WTC11 (cell line): ENCODE results near the gene NEK6. TPM values are rescaled to one million over a fixed set of nuclear protein-coding genes. Genes with fewer than 3 reads are reported as not detected.

Experiments
- ATAC-seq: fragments of 200-7000 bp; cut with Tn5 transposase; 2 replicates; pipeline ENCODE4 v1.10.0; 2021; ENCODE audit warnings: mild to moderate bottlenecking, moderate library complexity
- CTCF ChIA-PET: fragments of 300-600 bp; sonication (Branson Sonifier 250); formaldehyde crosslinking; loops from one replicate; lab custom pipeline; 2021; ENCODE audit warnings: antibody characterized with exemption; lab: Charles Lee
- POLR2A ChIA-PET: fragments of 350-600 bp; sonication (Branson Sonifier 250); formaldehyde crosslinking; loops from one replicate; lab custom pipeline; 2021; ENCODE audit warnings: antibody characterized with exemption; lab: Charles Lee
- DNase-seq: peaks from one replicate; pipeline ENCODE4 v3.0.0; 2021; ENCODE audit warnings: low spot score
- H3K27ac Mint-ChIP-seq: 2 replicates; pipeline ENCODE4 v1.8.0; 2021; ENCODE audit warnings: mixed read lengths
- H3K27me3 Mint-ChIP-seq: 2 replicates; pipeline ENCODE4 v1.8.0; 2021; ENCODE audit warnings: low read depth, mild to moderate bottlenecking, moderate library complexity, mixed read lengths
- H3K36me3 Mint-ChIP-seq: 2 replicates; pipeline ENCODE4 v1.8.0; 2021; ENCODE audit warnings: mixed read lengths
- H3K4me1 Mint-ChIP-seq: 2 replicates; pipeline ENCODE4 v1.8.0; 2022; ENCODE audit warnings: mixed read lengths
- H3K4me3 Mint-ChIP-seq: 2 replicates; pipeline ENCODE4 v1.8.0; 2021; ENCODE audit warnings: mild to moderate bottlenecking, moderate library complexity, mixed read lengths
- H3K9me3 Mint-ChIP-seq: 2 replicates; pipeline ENCODE4 v1.8.0; 2021; ENCODE audit warnings: mixed read lengths
- ATF1 ChIP-seq: sonication (generic); formaldehyde crosslinking; IDR thresholded peaks from 2 replicates; pipeline ENCODE4 v1.8.1; 2023; ENCODE audit warnings: mild to moderate bottlenecking, moderate library complexity, missing genetic modification reagents
- ESRRA ChIP-seq: sonication (generic); formaldehyde crosslinking; IDR thresholded peaks from 2 replicates; pipeline ENCODE4 v1.8.1; 2022; ENCODE audit warnings: mild to moderate bottlenecking, missing genetic modification reagents, borderline replicate concordance
- OVOL2 ChIP-seq: fragments of 250-450 bp; sonication (Bioruptor Pico); IDR thresholded peaks from 2 replicates; pipeline ENCODE4 v1.9.0; 2021; ENCODE audit warnings: mild to moderate bottlenecking, borderline replicate concordance
- RORB ChIP-seq: fragments of 250-450 bp; sonication (Bioruptor Pico); IDR thresholded peaks from 2 replicates; pipeline ENCODE4 v1.9.0; 2021; ENCODE audit warnings: mild to moderate bottlenecking
- TEAD4 ChIP-seq: sonication (generic); formaldehyde crosslinking; IDR thresholded peaks from 2 replicates; pipeline ENCODE4 v1.8.0; 2022; ENCODE audit warnings: mild to moderate bottlenecking, missing genetic modification reagents
- total RNA-seq: library from RNA; stranded (reverse); gene quantifications from 3 replicates; pipeline ENCODE4 v1.2.3, GENCODE V29; 2021
- TF ChIP-seq, protein P1 (sequence below): sonication (generic); formaldehyde crosslinking; IDR thresholded peaks from 2 replicates; pipeline ENCODE4 v1.8.0; 2022; ENCODE audit warnings: mild to moderate bottlenecking, missing genetic modification reagents
- TF ChIP-seq, protein P2 (sequence below): sonication (generic); formaldehyde crosslinking; IDR thresholded peaks from 2 replicates; pipeline ENCODE4 v1.8.1; 2023; ENCODE audit warnings: mild to moderate bottlenecking, missing genetic modification reagents
- TF ChIP-seq, protein P3 (sequence below): sonication (generic); formaldehyde crosslinking; IDR thresholded peaks from 2 replicates; pipeline ENCODE4 v1.8.1; 2023; ENCODE audit warnings: mild to moderate bottlenecking, moderate library complexity, missing genetic modification reagents
- TF ChIP-seq, protein P4 (sequence below): sonication (generic); formaldehyde crosslinking; IDR thresholded peaks from 2 replicates; pipeline ENCODE4 v1.8.1; 2023; ENCODE audit warnings: mild to moderate bottlenecking, missing genetic modification reagents, borderline replicate concordance
- TF ChIP-seq, protein P5 (sequence below): sonication (generic); formaldehyde crosslinking; IDR thresholded peaks from 2 replicates; pipeline ENCODE4 v1.8.0; 2022; ENCODE audit warnings: mild to moderate bottlenecking, missing genetic modification reagents
- TF ChIP-seq, protein P6 (sequence below): fragments of 250-450 bp; sonication (Bioruptor Pico); conservative IDR thresholded peaks from 2 replicates; pipeline ENCODE4 v1.9.0; 2021; ENCODE audit warnings: mild to moderate bottlenecking
- TF ChIP-seq, protein P7 (sequence below): fragments of 250-450 bp; sonication (Bioruptor Pico); IDR thresholded peaks from 2 replicates; pipeline ENCODE4 v2.1.2; 2022; ENCODE audit warnings: mild to moderate bottlenecking, moderate library complexity
- TF ChIP-seq, protein P8 (sequence below): fragments of 250-450 bp; sonication (Bioruptor Pico); IDR thresholded peaks from 2 replicates; pipeline ENCODE4 v1.9.0; 2021; ENCODE audit warnings: mild to moderate bottlenecking
- TF ChIP-seq, protein P9 (sequence below): fragments of 250-450 bp; sonication (Bioruptor Pico); IDR thresholded peaks from 2 replicates; pipeline ENCODE4 v1.9.0; 2021; ENCODE audit warnings: moderate library complexity, mild to moderate bottlenecking, inconsistent platforms, borderline replicate concordance

Gene NEK6
- total RNA-seq, 1 experiment from 2014 or later: 23.0 TPM

DNA sequence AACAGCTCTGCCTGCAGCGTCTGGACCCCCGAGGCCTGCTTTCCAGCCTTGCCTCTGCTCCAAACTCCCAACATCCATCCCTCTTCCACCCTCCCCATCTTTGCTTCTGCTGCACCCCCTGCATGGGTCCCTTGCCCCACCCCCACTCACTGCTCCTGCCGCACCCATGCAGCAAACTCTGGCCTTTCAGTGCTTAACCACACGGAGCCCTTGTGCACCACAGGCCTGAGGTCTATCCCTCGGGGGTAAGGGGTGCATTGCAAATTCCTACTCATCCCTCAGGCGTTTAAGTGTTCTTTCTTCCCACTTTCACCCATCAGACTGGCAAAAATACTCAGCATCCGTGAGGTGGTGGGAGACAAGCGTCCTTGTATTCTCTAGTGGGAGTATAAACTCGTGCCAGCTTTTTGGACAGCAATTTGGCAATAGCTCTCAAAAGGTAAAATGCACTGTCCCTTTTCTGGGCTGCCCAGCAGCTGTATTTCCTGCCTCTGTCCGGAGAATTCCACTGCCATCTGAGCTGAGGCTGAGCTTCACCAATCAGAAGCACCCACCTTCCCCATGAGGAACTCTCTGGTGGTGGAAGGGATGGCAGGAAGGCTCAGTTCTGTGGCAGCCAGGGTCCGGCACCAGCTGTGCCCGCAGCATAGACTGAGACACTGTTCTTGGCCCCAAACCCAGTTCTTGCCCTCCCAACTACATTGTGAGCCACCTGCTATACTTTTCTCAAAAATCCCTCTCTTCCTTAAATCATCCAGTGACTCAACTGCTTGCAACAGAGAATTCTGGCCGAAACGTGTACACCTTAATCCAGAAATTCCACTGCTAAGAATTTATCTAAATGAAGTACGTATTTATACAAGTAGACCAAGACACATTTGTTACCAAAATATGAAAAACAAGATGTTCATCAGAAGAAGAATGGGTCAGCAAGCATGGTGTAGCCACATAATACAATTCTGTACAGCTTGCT, 142.5 kb downstream of the NEK6 start:
- TF ChIP-seq, protein P1, sequence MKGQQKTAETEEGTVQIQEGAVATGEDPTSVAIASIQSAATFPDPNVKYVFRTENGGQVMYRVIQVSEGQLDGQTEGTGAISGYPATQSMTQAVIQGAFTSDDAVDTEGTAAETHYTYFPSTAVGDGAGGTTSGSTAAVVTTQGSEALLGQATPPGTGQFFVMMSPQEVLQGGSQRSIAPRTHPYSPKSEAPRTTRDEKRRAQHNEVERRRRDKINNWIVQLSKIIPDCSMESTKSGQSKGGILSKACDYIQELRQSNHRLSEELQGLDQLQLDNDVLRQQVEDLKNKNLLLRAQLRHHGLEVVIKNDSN (CRISPR knock-in tag): no peak
- TF ChIP-seq, protein P2, sequence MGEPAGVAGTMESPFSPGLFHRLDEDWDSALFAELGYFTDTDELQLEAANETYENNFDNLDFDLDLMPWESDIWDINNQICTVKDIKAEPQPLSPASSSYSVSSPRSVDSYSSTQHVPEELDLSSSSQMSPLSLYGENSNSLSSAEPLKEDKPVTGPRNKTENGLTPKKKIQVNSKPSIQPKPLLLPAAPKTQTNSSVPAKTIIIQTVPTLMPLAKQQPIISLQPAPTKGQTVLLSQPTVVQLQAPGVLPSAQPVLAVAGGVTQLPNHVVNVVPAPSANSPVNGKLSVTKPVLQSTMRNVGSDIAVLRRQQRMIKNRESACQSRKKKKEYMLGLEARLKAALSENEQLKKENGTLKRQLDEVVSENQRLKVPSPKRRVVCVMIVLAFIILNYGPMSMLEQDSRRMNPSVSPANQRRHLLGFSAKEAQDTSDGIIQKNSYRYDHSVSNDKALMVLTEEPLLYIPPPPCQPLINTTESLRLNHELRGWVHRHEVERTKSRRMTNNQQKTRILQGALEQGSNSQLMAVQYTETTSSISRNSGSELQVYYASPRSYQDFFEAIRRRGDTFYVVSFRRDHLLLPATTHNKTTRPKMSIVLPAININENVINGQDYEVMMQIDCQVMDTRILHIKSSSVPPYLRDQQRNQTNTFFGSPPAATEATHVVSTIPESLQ (CRISPR knock-in tag): no peak
- TF ChIP-seq, protein P3, sequence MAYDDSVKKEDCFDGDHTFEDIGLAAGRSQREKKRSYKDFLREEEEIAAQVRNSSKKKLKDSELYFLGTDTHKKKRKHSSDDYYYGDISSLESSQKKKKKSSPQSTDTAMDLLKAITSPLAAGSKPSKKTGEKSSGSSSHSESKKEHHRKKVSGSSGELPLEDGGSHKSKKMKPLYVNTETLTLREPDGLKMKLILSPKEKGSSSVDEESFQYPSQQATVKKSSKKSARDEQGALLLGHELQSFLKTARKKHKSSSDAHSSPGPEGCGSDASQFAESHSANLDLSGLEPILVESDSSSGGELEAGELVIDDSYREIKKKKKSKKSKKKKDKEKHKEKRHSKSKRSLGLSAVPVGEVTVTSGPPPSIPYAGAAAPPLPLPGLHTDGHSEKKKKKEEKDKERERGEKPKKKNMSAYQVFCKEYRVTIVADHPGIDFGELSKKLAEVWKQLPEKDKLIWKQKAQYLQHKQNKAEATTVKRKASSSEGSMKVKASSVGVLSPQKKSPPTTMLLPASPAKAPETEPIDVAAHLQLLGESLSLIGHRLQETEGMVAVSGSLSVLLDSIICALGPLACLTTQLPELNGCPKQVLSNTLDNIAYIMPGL (CRISPR knock-in tag): no peak
- TF ChIP-seq ATF1 (CRISPR knock-in tag) (no peak), TEAD4 (CRISPR knock-in tag) (no peak), ESRRA (CRISPR knock-in tag) (no peak), OVOL2 (CRISPR knock-in tag) (no peak), RORB (CRISPR knock-in tag) (no peak)
- TF ChIP-seq, protein P4, sequence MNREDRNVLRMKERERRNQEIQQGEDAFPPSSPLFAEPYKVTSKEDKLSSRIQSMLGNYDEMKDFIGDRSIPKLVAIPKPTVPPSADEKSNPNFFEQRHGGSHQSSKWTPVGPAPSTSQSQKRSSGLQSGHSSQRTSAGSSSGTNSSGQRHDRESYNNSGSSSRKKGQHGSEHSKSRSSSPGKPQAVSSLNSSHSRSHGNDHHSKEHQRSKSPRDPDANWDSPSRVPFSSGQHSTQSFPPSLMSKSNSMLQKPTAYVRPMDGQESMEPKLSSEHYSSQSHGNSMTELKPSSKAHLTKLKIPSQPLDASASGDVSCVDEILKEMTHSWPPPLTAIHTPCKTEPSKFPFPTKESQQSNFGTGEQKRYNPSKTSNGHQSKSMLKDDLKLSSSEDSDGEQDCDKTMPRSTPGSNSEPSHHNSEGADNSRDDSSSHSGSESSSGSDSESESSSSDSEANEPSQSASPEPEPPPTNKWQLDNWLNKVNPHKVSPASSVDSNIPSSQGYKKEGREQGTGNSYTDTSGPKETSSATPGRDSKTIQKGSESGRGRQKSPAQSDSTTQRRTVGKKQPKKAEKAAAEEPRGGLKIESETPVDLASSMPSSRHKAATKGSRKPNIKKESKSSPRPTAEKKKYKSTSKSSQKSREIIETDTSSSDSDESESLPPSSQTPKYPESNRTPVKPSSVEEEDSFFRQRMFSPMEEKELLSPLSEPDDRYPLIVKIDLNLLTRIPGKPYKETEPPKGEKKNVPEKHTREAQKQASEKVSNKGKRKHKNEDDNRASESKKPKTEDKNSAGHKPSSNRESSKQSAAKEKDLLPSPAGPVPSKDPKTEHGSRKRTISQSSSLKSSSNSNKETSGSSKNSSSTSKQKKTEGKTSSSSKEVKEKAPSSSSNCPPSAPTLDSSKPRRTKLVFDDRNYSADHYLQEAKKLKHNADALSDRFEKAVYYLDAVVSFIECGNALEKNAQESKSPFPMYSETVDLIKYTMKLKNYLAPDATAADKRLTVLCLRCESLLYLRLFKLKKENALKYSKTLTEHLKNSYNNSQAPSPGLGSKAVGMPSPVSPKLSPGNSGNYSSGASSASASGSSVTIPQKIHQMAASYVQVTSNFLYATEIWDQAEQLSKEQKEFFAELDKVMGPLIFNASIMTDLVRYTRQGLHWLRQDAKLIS (CRISPR knock-in tag): no peak
- TF ChIP-seq, protein P5, sequence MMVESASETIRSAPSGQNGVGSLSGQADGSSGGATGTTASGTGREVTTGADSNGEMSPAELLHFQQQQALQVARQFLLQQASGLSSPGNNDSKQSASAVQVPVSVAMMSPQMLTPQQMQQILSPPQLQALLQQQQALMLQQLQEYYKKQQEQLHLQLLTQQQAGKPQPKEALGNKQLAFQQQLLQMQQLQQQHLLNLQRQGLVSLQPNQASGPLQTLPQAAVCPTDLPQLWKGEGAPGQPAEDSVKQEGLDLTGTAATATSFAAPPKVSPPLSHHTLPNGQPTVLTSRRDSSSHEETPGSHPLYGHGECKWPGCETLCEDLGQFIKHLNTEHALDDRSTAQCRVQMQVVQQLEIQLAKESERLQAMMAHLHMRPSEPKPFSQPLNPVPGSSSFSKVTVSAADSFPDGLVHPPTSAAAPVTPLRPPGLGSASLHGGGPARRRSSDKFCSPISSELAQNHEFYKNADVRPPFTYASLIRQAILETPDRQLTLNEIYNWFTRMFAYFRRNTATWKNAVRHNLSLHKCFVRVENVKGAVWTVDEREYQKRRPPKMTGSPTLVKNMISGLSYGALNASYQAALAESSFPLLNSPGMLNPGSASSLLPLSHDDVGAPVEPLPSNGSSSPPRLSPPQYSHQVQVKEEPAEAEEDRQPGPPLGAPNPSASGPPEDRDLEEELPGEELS: no peak
- TF ChIP-seq, protein P6, sequence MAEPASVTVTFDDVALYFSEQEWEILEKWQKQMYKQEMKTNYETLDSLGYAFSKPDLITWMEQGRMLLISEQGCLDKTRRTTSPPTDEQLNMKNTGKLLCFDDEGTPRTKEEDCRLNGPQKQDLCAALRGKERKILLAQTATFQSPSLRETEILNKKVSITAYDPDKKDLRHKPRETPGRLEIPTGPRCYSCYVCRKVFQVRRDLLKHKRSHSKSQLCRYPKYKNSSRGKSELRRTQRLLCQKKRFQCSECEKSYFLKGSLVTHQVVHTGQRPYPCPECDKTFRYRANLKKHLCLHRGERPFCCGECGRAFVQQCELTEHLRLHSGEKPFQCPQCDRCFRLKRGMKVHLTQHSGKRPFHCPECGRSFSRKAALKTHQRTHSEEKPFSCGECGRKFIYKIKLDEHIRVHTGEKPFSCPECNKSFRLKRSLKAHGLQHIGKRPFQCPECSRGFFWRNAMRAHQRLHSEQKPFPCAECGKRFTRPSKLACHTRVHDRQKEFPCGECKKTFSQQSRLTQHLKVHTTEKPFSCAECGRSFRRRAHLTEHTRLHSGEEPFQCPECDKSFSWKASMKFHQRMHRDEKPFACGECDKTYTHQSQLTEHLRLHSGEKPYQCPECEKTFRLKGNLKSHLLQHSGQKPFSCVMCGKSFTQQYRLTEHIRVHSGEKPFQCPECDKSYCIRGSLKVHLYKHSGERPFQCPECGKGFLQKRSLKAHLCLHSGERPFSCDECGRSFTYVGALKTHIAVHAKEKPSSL (CRISPR knock-in tag): no peak
- TF ChIP-seq, protein P7, sequence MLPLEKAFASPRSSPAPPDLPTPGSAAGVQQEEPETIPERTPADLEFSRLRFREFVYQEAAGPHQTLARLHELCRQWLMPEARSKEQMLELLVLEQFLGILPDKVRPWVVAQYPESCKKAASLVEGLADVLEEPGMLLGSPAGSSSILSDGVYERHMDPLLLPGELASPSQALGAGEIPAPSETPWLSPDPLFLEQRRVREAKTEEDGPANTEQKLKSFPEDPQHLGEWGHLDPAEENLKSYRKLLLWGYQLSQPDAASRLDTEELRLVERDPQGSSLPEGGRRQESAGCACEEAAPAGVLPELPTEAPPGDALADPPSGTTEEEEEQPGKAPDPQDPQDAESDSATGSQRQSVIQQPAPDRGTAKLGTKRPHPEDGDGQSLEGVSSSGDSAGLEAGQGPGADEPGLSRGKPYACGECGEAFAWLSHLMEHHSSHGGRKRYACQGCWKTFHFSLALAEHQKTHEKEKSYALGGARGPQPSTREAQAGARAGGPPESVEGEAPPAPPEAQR (CRISPR knock-in tag): no peak
- TF ChIP-seq, protein P8, sequence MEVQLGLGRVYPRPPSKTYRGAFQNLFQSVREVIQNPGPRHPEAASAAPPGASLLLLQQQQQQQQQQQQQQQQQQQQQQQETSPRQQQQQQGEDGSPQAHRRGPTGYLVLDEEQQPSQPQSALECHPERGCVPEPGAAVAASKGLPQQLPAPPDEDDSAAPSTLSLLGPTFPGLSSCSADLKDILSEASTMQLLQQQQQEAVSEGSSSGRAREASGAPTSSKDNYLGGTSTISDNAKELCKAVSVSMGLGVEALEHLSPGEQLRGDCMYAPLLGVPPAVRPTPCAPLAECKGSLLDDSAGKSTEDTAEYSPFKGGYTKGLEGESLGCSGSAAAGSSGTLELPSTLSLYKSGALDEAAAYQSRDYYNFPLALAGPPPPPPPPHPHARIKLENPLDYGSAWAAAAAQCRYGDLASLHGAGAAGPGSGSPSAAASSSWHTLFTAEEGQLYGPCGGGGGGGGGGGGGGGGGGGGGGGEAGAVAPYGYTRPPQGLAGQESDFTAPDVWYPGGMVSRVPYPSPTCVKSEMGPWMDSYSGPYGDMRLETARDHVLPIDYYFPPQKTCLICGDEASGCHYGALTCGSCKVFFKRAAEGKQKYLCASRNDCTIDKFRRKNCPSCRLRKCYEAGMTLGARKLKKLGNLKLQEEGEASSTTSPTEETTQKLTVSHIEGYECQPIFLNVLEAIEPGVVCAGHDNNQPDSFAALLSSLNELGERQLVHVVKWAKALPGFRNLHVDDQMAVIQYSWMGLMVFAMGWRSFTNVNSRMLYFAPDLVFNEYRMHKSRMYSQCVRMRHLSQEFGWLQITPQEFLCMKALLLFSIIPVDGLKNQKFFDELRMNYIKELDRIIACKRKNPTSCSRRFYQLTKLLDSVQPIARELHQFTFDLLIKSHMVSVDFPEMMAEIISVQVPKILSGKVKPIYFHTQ (CRISPR knock-in tag): no peak
- TF ChIP-seq, protein P9, sequence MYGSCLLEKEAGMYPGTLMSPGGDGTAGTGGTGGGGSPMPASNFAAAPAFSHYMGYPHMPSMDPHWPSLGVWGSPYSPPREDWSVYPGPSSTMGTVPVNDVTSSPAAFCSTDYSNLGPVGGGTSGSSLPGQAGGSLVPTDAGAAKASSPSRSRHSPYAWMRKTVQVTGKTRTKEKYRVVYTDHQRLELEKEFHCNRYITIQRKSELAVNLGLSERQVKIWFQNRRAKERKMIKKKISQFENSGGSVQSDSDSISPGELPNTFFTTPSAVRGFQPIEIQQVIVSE (CRISPR knock-in tag): no peak
- TF ChIP-seq, all 79 proteins: peak for 0
- CTCF ChIA-PET: interaction anchor here (1.1 to 3.5 kb wide), 9 partner anchors 10 to 88 kb away, joined by 3 to 17 read pairs (median 5); no protein-coding TSS in a partner anchor
- Mint-ChIP-seq H3K9me3 (no peaks in the 10 kb centered on the region), H3K4me1 (peaks cover 27% of the 10 kb centered on the region), H3K36me3 (peaks cover 19% of the 10 kb centered on the region), H3K27ac (peak overlapping the region; percentile 71), H3K4me3 (no peak overlapping the region), H3K27me3 (no peaks in the 10 kb centered on the region)
- ATAC-seq (peak; percentile 56), DNase-seq (no peak)
- POLR2A ChIA-PET: no interaction called here
